Hepatocyte (in vitro differentiated cells): ENCODE data around the gene HEATR1.

Experiments used
- CTCF ChIP-seq: fragments of 200-600 bp; sonication (generic); IDR thresholded peaks from 2 replicates; pipeline ENCODE4 v1.5.1; 2016; ENCODE audit warnings: antibody characterized with exemption, mild to moderate bottlenecking; ENCODE audit not compliant: poor library complexity
- EZH2 ChIP-seq: fragments of 200-600 bp; sonication (generic); IDR thresholded peaks from 2 replicates; pipeline ENCODE4 v1.6.1; 2016; ENCODE audit warnings: antibody characterized with exemption, mild to moderate bottlenecking, borderline replicate concordance
- EZH2phosphoT487 ChIP-seq: fragments of 200-600 bp; sonication (generic); IDR thresholded peaks from one replicate; pipeline ENCODE4 v1.6.1; 2018; ENCODE audit warnings: antibody characterized with exemption, mild to moderate bottlenecking, low read depth, moderate library complexity; ENCODE audit not compliant: unreplicated experiment, severe bottlenecking

- no peak for TF ChIP-seq EZH2phosphoT487
- TF ChIP-seq CTCF: no peak
- no peak for TF ChIP-seq EZH2
These were observed 79.5 kb downstream of the HEATR1 start for GRCh38 chr1:236524895-236525184.
